ENCODE measurements around the gene GPX2. TPM values are rescaled to one million over a fixed set of nuclear protein-coding genes. Genes with fewer than 3 reads are reported as not detected.

GPX2 gene
- total and polyA plus RNA-seq, 4 donors, result 6.9 to 1,067 (median 325) TPM

- no peak for TF ChIP-seq REST (IDR thresholded peaks at IDR 0.05)
- no peak for TF ChIP-seq SP1 (IDR thresholded peaks at IDR 0.05)
- no peak for TF ChIP-seq MAX (IDR thresholded peaks at IDR 0.05)
- no peak for TF ChIP-seq TAF1 (conservative IDR thresholded peaks at IDR 0.05)
- no peak for TF ChIP-seq ATF3 (IDR thresholded peaks at IDR 0.05)
Observed at GRCh38 chr14:64951724-64952123, 9.2 kb upstream of the GPX2 start (continued).

GRCh38 chr14:64951291-64951690 lies 8.7 kb upstream of the GPX2 start:
- Histone ChIP-seq H3K9ac (ENCODE audit: low read depth in 1 of 2, low read length in 2 of 2) (no peak overlapping the region), H3K9me3 (ENCODE audit: control insufficient read depth in 4 of 4, low read length in 3 of 4) (no peaks in the 10 kb centered on the region), H3K27ac (ENCODE audit: low read depth in 1 of 2, low read length in 2 of 2) (no peak overlapping the region), H3K4me3 (ENCODE audit: low read depth in 1 of 3, low read length in 3 of 3) (no peak overlapping the region), H3K27me3 (ENCODE audit: control insufficient read depth in 4 of 4, insufficient read depth in 4 of 4, low read length in 3 of 4) (no peaks in the 10 kb centered on the region), H3K36me3 (ENCODE audit: control insufficient read depth in 4 of 4, insufficient read depth in 3 of 4, low read depth in 1 of 4, low read length in 3 of 4) (peaks cover 0 to 2% (median 0%) of the 10 kb centered on the region in 4 donors), H3K4me1 (ENCODE audit: control insufficient read depth in 4 of 4, insufficient read depth in 4 of 4, low read length in 3 of 4) (peaks cover 16 to 25% (median 21%) of the 10 kb centered on the region in 4 donors)
- 96% methylated on average over 8 of the region's 8 CpGs for WGBS
- TF ChIP-seq FOXA1 (IDR thresholded peaks at IDR 0.05) (no peak), ZBTB33 (IDR thresholded peaks at IDR 0.05) (no peak), CTCF (IDR thresholded peaks at IDR 0.05; ENCODE audit: low read depth, low read length, missing input control) (no peak), HNF4A (conservative IDR thresholded peaks at IDR 0.05) (no peak), ATF3 (IDR thresholded peaks at IDR 0.05) (no peak), HNF4G (IDR thresholded peaks at IDR 0.05) (no peak), EGR1 (IDR thresholded peaks at IDR 0.05; ENCODE audit: low read depth in 2 of 2) (no peak), TAF1 (conservative IDR thresholded peaks at IDR 0.05) (no peak)
- DNase-seq (ENCODE audit: low spot score), result no peak

- Histone ChIP-seq H3K9ac (ENCODE audit: low read depth in 1 of 2, low read length in 2 of 2) (no peak overlapping the region), H3K36me3 (ENCODE audit: control insufficient read depth in 4 of 4, insufficient read depth in 3 of 4, low read depth in 1 of 4, low read length in 3 of 4) (peaks cover 0 to 2% (median 0%) of the 10 kb centered on the region in 4 donors), H3K27ac (ENCODE audit: low read depth in 1 of 2, low read length in 2 of 2) (no peak overlapping the region), H3K4me1 (ENCODE audit: control insufficient read depth in 4 of 4, insufficient read depth in 4 of 4, low read length in 3 of 4) (peaks cover 16 to 25% (median 21%) of the 10 kb centered on the region in 4 donors), H3K9me3 (ENCODE audit: control insufficient read depth in 4 of 4, low read length in 3 of 4) (no peaks in the 10 kb centered on the region), H3K4me3 (ENCODE audit: low read depth in 1 of 3, low read length in 3 of 3) (no peak overlapping the region), H3K27me3 (ENCODE audit: control insufficient read depth in 4 of 4, insufficient read depth in 4 of 4, low read length in 3 of 4) (no peaks in the 10 kb centered on the region)
- WGBS, result 98% methylated on average over 8 of the region's 8 CpGs
- no peak for DNase-seq (ENCODE audit: low spot score)
- TF ChIP-seq REST (IDR thresholded peaks at IDR 0.05), result no peak
- TF ChIP-seq HNF4G (IDR thresholded peaks at IDR 0.05), result no peak
- no peak for TF ChIP-seq SP1 (IDR thresholded peaks at IDR 0.05)
- TF ChIP-seq RXRA (IDR thresholded peaks at IDR 0.05), result no peak
- TF ChIP-seq HNF4A (conservative IDR thresholded peaks at IDR 0.05), result no peak
- no peak for TF ChIP-seq MAX (IDR thresholded peaks at IDR 0.05)
- TF ChIP-seq NR2F2 (IDR thresholded peaks at IDR 0.05), result no peak
- TF ChIP-seq TAF1 (conservative IDR thresholded peaks at IDR 0.05), result no peak
- no peak for TF ChIP-seq EGR1 (IDR thresholded peaks at IDR 0.05; ENCODE audit: low read depth in 2 of 2)
- TF ChIP-seq ZBTB33 (IDR thresholded peaks at IDR 0.05), result no peak
- TF ChIP-seq FOXA2 (IDR thresholded peaks at IDR 0.05), result no peak
- TF ChIP-seq FOXA1 (IDR thresholded peaks at IDR 0.05), result no peak
Observed at GRCh38 chr14:64950889-64951288, 8.3 kb upstream of the GPX2 start.
